GM19193 (cell line): ENCODE results near the gene MIS18BP1.

Experiments used
- POLR2A ChIP-seq: IDR thresholded peaks from 4 replicates; pipeline ENCODE4 v1.6.1; 2011; ENCODE audit not compliant: insufficient read depth, insufficient read length; ENCODE audit errors: extremely low read depth

MIS18BP1 gene

GRCh38 chr14:45194964-45195363 is 58.0 kb downstream of the MIS18BP1 start:
- TF ChIP-seq POLR2A = no peak

GRCh38 chr14:45185100-45185814 is 67.7 kb downstream of the MIS18BP1 start:
- no peak for TF ChIP-seq POLR2A

GRCh38 chr14:45181806-45182205 is 71.2 kb downstream of the MIS18BP1 start:
- no peak for TF ChIP-seq POLR2A

GRCh38 chr14:45181329-45181728 is 71.7 kb downstream of the MIS18BP1 start:
- no peak for TF ChIP-seq POLR2A

GRCh38 chr14:45177076-45177475 is 75.9 kb downstream of the MIS18BP1 start:
- TF ChIP-seq POLR2A = no peak

GRCh38 chr14:45169906-45170305 is 83.1 kb downstream of the MIS18BP1 start:
- no peak for TF ChIP-seq POLR2A

GRCh38 chr14:45156067-45156466 is 96.9 kb downstream of the MIS18BP1 start:
- no peak for TF ChIP-seq POLR2A
